Activated CD4-positive, alpha-beta memory T cell treated with anti-CD3 and anti-CD28 coated beads, Interleukin-2, amount 10 ng/mL, durations not matched to agents 7 days and 5 days (primary cell): Measurements from ENCODE around the gene EAPP. TPM values are rescaled to one million over a fixed set of nuclear protein-coding genes. Genes with fewer than 3 reads are reported as not detected.
"Not testable (repeated sequence)": the region's sequence is repeated elsewhere in the genome, so short reads cannot be mapped to it uniquely, and the experiment has no call there.

Source experiments
- CTCF ChIA-PET: fragments of 350-600 bp; sonication (Branson Sonifier 250); formaldehyde crosslinking; loops from one replicate; lab custom pipeline; 2021; ENCODE audit warnings: antibody characterized with exemption, inconsistent platforms; lab: Charles Lee
- POLR2A ChIA-PET: fragments of 350-600 bp; sonication (Branson Sonifier 250); formaldehyde crosslinking; loops from one replicate; lab custom pipeline; 2021; ENCODE audit warnings: antibody characterized with exemption; lab: Charles Lee
- DNase-seq: peaks from one replicate; pipeline ENCODE4 v3.0.0-alpha.2; 2020
- H3K27ac Mint-ChIP-seq: one replicate; pipeline ENCODE4 v1.8.0; 2021; ENCODE audit warnings: mild to moderate bottlenecking, mixed read lengths
- H3K27me3 Mint-ChIP-seq: one replicate; pipeline ENCODE4 v1.8.0; 2021; ENCODE audit warnings: mixed read lengths
- H3K36me3 Mint-ChIP-seq: one replicate; pipeline ENCODE4 v1.8.0; 2021; ENCODE audit warnings: low read depth, mixed read lengths
- H3K4me1 Mint-ChIP-seq: one replicate; pipeline ENCODE4 v1.8.0; 2021; ENCODE audit warnings: mixed read lengths
- H3K4me3 Mint-ChIP-seq: one replicate; pipeline ENCODE4 v1.8.0; 2021; ENCODE audit warnings: mild to moderate bottlenecking, mixed read lengths
- H3K9me3 Mint-ChIP-seq: one replicate; pipeline ENCODE4 v1.8.0; 2021; ENCODE audit warnings: mixed read lengths
- total RNA-seq, 2 experiments: library from RNA; stranded (reverse); gene quantifications; one replicate each; pipeline ENCODE4 v1.2.3, GENCODE V29; 2021

Gene EAPP
- total RNA-seq, 2 experiments from 2014 or later, result 34.9 to 38.6 TPM

DNA sequence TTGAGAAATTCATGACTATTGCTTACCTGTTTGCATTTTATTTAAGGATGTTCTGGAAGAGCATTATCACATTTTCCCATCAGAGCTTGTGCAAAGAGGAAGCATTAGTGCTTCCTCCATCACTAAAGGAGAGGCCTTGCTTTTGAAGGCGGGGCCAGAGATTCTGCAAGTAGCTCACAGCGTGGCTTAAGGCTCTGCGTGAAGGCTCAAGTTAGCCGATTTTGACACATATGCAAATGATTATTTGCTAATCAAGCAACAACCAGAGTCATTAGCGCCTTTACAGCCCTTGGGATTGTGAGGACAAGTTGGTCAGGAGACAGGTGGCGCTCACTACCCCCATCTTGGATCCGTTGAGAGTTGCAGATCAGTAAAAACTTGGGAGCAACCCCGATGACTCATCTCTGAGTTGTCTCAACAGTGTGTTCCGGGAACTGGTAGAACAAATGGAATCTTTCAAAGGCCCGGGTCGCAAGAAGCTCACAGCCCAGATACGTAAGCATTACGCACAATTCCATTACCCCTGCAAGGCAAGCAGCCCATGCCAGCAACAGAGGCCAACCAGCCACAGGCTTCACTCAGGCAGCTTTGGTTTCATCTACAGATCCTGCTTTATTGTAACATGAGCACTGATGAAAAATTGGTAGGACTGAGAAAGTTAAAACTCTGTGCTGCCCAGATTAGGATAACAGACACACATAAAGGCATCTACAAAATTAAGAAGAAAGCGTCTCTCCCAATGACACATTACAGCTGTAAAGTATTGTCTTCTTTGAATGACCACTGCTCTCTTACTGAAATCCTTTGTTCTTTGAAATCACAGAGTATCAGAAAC, 42.6 kb downstream of the EAPP start:
- Mint-ChIP-seq H3K9me3 (no peaks in the 10 kb centered on the region), H3K36me3 (no peaks in the 10 kb centered on the region), H3K27ac (no peak overlapping the region), H3K4me3 (no peak overlapping the region), H3K27me3 (peaks cover 2% of the 10 kb centered on the region), H3K4me1 (no peaks in the 10 kb centered on the region)
- no peak for DNase-seq
- ChIA-PET POLR2A (no interaction called here), CTCF (interaction anchor here (0.7 kb wide), 1 partner anchor 15 kb away, joined by 3 read pairs; no protein-coding TSS in a partner anchor)

DNA sequence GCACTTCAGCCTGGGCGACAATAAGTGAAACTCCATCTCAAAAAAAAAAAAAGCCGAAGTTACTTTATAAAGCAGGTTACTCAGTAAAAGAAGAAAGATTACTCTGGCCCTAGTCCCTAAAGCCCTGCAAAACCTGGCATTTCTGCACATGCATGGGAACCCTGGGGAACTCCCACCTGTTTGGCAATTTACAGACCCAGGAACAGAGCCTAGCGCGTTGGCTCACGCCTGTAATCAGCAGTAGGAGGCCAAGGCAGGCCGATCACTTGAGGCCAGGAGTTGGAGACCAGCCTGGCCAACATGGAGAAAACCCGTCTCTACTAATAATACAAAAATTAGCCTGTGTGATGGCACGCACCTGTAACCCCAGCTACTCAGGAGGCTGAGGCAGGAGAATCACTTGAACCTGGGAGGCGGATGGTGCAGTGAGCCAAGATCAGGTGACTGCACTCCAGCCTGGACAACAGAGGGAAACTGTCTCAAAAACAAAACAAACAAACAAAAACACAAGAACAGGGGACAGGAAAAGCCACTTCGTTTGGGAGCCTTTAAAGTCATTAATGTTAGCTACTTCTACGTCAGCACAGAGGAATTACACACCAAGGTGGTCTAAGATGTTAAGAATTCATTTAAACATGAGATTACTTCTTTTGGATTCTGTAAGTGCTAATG, 43.4 kb downstream of the EAPP start:
- POLR2A ChIA-PET, result no interaction called here
- no peak overlapping the region for H3K4me3 Mint-ChIP-seq
- no peak for DNase-seq
- peaks cover 2% of the 10 kb centered on the region for H3K27me3 Mint-ChIP-seq
- H3K4me1 Mint-ChIP-seq, result no peaks in the 10 kb centered on the region
- CTCF ChIA-PET, result interaction anchor here (0.7 to 1.1 kb wide), 2 partner anchors 15 to 173 kb away, joined by 3 to 4 read pairs; no protein-coding TSS in a partner anchor
- H3K36me3 Mint-ChIP-seq, result no peaks in the 10 kb centered on the region
- H3K9me3 Mint-ChIP-seq, result no peaks in the 10 kb centered on the region
- H3K27ac Mint-ChIP-seq, result no peak overlapping the region

DNA sequence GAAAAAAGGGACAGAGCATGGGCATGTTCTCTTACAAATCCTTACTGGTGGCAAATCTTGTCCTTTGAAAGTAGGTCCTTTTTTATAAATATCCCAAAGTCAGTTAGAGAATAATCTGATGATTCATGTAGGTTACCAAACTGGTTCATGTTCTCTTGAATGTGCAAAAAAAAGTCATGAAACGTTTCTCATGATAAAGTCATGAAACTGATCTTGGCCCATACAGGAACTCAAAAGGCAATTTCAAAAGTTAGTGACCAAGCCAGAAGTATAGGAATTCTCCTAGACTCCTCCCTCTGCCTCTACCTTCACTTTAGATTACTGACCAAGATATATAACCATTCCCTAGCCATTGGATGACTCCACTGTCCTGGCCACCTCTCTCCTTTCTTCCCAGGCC, 50.2 kb downstream of the EAPP start:
- H3K4me1 Mint-ChIP-seq, result no peaks in the 10 kb centered on the region
- no peaks in the 10 kb centered on the region for H3K27me3 Mint-ChIP-seq
- ChIA-PET POLR2A (no interaction called here), CTCF (no interaction called here)
- no peak for DNase-seq
- H3K9me3 Mint-ChIP-seq, result no peaks in the 10 kb centered on the region
- no peak overlapping the region for H3K27ac Mint-ChIP-seq
- no peak overlapping the region for H3K4me3 Mint-ChIP-seq
- no peaks in the 10 kb centered on the region for H3K36me3 Mint-ChIP-seq

DNA sequence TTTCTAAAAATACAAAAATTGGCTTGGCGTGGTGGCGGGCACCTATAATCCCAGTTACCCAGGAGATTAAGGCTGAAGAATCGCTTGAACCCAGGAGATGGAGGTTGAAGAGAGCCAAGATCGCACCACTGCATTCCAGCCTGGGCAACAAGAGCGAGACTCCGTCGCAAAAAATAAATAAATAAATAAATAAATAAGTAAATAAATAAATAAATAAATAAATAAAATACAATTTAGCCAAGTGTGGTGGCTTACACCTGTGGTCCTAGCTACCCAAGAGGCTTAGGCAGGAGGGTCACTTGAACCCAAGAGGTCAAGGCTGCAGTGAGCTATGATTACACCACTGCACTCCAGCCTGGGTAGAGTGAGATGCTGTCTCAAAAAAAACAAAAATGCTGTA, 51.0 kb downstream of the EAPP start:
- Mint-ChIP-seq H3K27me3 (no peaks in the 10 kb centered on the region), H3K4me3 (no peak overlapping the region), H3K27ac (no peak overlapping the region), H3K36me3 (no peaks in the 10 kb centered on the region), H3K9me3 (no peaks in the 10 kb centered on the region), H3K4me1 (no peaks in the 10 kb centered on the region)
- POLR2A ChIA-PET, result no interaction called here
- no peak for DNase-seq
- CTCF ChIA-PET, result no interaction called here

DNA sequence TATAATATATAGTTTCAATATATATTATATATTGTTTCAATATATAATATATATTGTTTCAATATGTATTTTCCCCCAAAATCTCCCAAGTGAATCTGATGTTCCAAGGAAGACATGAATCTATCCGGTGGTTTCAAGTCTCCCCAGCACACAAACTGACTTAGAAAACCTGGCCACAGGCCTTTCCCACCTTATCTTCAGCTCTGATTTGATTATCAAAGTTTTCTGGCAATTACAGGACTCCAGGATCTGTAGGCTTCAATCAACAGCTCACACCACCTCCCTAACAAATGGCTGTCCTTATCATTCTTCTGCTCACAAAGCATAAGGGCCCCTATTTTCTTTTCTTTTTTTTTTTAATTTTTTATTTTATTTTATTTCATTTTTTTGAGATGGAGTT, 54.8 kb downstream of the EAPP start:
- Mint-ChIP-seq H3K27ac (no peak overlapping the region), H3K9me3 (no peaks in the 10 kb centered on the region), H3K4me1 (no peaks in the 10 kb centered on the region), H3K36me3 (no peaks in the 10 kb centered on the region), H3K27me3 (no peaks in the 10 kb centered on the region), H3K4me3 (no peak overlapping the region)
- ChIA-PET CTCF (interaction anchor here (1.5 kb wide), 1 partner anchor 165 kb away, joined by 3 read pairs; no protein-coding TSS in a partner anchor), POLR2A (no interaction called here)
- no peak for DNase-seq

DNA sequence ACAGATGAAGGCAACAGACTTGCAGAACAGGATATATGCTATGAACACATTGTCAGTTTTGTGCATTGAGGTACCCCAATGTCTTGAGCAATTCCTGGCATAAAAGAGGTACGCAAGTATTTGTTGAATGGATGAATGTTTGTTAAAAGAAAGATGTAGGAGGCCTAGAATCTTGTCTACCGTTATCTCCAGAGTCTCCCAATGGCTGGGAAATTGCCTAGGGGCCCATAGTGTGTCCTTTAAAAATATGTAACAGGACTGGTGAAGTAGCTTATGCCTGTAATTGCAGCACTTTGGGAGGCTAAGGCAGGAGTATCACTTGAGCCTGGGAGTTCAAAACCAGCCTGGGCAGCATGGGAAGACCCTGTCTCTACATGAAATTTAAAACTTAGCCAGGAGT, 57.0 kb downstream of the EAPP start:
- Mint-ChIP-seq H3K9me3 (no peaks in the 10 kb centered on the region), H3K36me3 (no peaks in the 10 kb centered on the region), H3K4me1 (no peaks in the 10 kb centered on the region), H3K27me3 (no peaks in the 10 kb centered on the region), H3K4me3 (no peak overlapping the region), H3K27ac (no peak overlapping the region)
- POLR2A ChIA-PET, result no interaction called here
- CTCF ChIA-PET, result interaction anchor here (0.7 to 1.0 kb wide), 2 partner anchors 159 to 169 kb away, joined by 3 to 4 read pairs; no protein-coding TSS in a partner anchor
- no peak for DNase-seq

DNA sequence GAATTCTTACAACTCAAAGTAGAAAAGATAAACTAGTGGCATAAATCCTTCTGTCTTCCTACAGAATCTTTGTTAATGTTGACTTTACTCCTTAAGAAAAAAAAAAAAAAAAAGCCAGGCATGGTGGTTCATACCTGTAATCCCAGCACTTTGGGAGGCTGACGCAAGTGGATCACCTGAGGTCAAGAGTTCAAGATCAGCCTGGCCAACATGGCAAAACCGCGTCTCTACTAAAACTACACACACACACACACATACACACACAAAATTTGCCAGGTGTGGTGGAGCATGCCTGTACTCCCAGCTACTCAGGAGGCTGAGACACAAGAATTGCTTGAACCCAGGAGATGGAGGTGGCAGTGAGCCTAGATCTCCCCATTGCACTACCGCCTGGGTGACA, 59.8 kb downstream of the EAPP start:
- ChIA-PET CTCF (interaction anchor here (0.7 kb wide), 1 partner anchor 244 kb away, joined by 3 read pairs; no protein-coding TSS in a partner anchor), POLR2A (no interaction called here)
- DNase-seq, result no peak
- no peak overlapping the region for H3K27ac Mint-ChIP-seq
- H3K27me3 Mint-ChIP-seq, result no peaks in the 10 kb centered on the region
- no peak overlapping the region for H3K4me3 Mint-ChIP-seq
- no peaks in the 10 kb centered on the region for H3K36me3 Mint-ChIP-seq
- H3K9me3 Mint-ChIP-seq, result no peaks in the 10 kb centered on the region
- H3K4me1 Mint-ChIP-seq, result no peaks in the 10 kb centered on the region

DNA sequence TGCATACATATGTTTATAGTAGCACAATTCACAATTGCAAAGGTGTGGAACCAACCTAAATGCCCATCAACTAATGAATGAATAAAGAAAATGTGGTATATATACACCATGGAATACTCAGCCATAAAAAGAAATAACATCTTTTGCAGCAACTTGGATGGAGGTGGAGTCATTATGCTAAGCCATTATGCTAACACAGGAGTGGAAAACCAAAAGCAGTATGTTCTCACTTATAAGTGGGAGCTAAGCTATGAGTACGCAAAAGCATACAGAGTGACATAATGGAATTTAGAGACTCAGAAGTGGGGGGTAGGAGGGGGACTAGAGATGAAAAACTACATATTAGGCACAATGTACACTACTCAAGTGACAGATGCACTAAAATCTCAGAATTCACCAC, 61.2 kb downstream of the EAPP start:
- no peaks in the 10 kb centered on the region for H3K4me1 Mint-ChIP-seq
- H3K36me3 Mint-ChIP-seq, result no peaks in the 10 kb centered on the region
- CTCF ChIA-PET, result no interaction called here

DNA sequence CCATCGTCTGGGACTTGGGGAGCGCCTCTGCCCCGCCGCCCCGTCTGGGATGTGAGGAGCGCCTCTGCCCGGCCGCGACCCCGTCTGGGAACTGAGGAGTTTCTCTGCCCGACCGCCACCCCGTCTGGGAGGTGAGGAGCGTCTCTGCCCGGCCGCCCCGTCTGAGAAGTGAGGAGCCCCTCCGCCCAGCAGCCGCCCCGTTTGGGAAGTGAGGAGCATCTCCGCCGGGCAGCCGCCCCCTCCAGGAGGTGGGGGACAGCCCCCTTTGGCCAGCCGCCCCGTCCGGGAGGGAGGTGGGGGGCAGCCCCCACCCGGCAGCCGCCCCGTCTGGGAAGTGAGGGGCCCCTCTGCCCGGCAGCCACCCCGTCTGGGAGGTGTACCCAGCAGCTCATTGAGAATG, 63.5 kb downstream of the EAPP start:
- POLR2A ChIA-PET, H3K27ac Mint-ChIP-seq, DNase-seq, H3K4me1 Mint-ChIP-seq, CTCF ChIA-PET, H3K36me3 Mint-ChIP-seq, H3K4me3 Mint-ChIP-seq, H3K27me3 Mint-ChIP-seq, H3K9me3 Mint-ChIP-seq: not testable (repeated sequence)

More for the DNA sequence above, 61.2 kb downstream of the EAPP start:
- POLR2A ChIA-PET, result no interaction called here
- Mint-ChIP-seq H3K9me3 (no peaks in the 10 kb centered on the region), H3K27ac (no peak overlapping the region), H3K4me3 (no peak overlapping the region), H3K27me3 (no peaks in the 10 kb centered on the region)
- DNase-seq, result no peak

DNA sequence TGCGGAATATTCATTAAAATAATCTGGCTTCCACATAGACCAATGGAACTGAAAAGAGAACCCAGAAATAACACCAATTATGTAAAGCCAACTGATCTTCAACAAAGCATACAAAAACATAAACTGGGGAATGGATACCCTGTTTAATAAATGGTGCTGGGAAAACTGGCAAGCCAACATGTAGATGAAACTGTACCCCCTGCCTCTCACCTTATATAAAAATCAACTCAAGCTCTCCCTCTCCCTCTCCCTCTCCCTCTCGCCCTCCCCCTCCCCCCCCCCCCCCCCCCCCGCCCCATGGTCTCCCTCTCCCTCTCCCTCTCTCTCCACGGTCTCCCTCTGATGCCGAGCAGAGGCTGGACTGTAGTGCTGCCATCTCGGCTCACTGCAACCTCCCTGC, 64.3 kb downstream of the EAPP start:
- no peak overlapping the region for H3K27ac Mint-ChIP-seq
- no peak for DNase-seq

DNA sequence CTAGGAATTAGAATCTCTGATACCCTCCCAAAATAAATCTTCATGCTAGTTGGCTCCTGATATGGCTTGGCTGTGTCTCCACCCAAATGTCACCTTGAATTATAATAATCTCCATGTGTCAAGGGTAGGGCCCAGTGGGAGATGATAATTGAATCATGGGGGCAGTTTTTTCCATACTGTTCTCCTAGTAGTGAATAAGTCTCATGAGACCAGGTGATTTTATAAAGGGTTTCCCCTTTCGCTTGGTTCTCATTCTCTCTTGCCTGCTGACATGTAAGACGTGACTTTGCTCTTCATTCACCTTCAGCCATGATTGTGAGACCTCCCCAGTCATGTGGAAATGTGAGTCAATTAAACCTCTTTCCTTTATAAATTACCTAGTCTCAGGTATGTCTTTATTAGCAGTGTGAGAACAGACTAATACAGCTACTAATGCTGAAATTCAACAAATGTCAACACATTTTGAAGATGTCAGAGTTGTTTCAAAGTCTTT, 65.3 kb downstream of the EAPP start:
- no peak for DNase-seq
- H3K9me3 Mint-ChIP-seq, result no peaks in the 10 kb centered on the region

More for the DNA sequence above, 64.3 kb downstream of the EAPP start:
- no peak overlapping the region for H3K4me3 Mint-ChIP-seq
- no peaks in the 10 kb centered on the region for H3K4me1 Mint-ChIP-seq
- CTCF ChIA-PET, result interaction anchor here (0.8 kb wide), 1 partner anchor 150 kb away, joined by 3 read pairs; no protein-coding TSS in a partner anchor
- H3K36me3 Mint-ChIP-seq, result no peaks in the 10 kb centered on the region
- POLR2A ChIA-PET, result no interaction called here
- no peaks in the 10 kb centered on the region for H3K9me3 Mint-ChIP-seq
- no peaks in the 10 kb centered on the region for H3K27me3 Mint-ChIP-seq

DNA sequence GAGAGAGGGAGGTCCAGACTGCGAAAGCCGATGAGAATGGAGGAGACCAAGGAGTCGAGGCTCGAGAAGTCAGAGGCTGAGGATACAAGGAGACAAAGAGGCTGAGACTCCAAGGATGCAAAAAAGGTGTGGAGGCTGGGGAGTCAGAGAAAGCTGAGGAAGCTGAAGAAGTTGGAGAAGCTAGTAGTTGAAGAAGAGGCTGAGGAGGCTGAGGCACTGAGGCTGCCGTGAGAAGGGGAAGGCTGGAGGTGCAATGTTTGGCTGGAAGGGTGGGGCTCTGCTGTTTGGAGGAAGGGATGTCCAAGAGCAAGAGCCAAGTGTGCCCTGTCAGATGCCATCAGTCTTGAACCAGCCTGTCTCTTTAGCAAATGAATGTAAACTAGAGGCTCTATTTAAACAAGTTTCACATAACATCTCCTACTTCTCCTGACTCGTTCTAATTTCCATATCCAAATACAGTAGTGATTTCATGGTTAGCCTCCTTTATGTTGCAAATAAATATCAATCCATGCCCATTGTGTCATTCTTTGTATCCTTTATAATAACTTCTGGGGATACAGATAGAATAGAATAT, 66.7 kb downstream of the EAPP start:
- DNase-seq, result no peak
- Mint-ChIP-seq H3K36me3 (no peaks in the 10 kb centered on the region), H3K27ac (no peak overlapping the region), H3K9me3 (no peaks in the 10 kb centered on the region), H3K4me1 (no peaks in the 10 kb centered on the region), H3K4me3 (no peak overlapping the region), H3K27me3 (peaks cover 2% of the 10 kb centered on the region)
- ChIA-PET CTCF (no interaction called here), POLR2A (no interaction called here)

More for the DNA sequence above, 65.3 kb downstream of the EAPP start:
- Mint-ChIP-seq H3K36me3 (no peaks in the 10 kb centered on the region), H3K27me3 (no peaks in the 10 kb centered on the region), H3K4me3 (no peak overlapping the region), H3K4me1 (no peaks in the 10 kb centered on the region), H3K27ac (no peak overlapping the region)
- CTCF ChIA-PET, result interaction anchor here (0.8 kb wide), 1 partner anchor 149 kb away, joined by 3 read pairs; no protein-coding TSS in a partner anchor
- POLR2A ChIA-PET, result no interaction called here

DNA sequence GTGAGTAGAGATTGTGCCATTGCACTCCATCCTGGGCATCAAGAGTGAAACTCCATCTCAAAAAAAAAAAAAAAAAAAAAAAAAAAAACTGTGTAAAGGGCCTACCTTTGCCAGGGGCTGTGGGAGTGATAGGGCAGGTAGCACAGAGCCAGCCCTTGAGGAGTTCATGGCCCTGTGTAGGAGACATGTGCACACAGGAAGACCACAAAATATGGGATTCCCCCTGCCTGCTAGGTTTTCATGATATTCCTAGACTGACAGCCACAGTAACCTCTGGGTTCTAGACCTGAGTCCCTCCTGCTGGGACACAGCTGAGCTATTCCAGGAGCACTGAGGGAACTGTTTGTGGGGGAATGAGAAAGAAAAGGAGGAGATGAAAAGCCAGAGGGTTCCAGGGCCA, 69.2 kb downstream of the EAPP start:
- CTCF ChIA-PET, result no interaction called here
- Mint-ChIP-seq H3K4me1 (no peaks in the 10 kb centered on the region), H3K36me3 (no peaks in the 10 kb centered on the region), H3K9me3 (no peaks in the 10 kb centered on the region), H3K4me3 (no peak overlapping the region), H3K27ac (no peak overlapping the region), H3K27me3 (peaks cover 2% of the 10 kb centered on the region)
- no peak for DNase-seq
- POLR2A ChIA-PET, result no interaction called here
